ENCODE data around the gene SPTBN1.

- TF ChIP-seq JUN (CRISPR knock-in tag; IDR thresholded peaks at IDR 0.05) (no peak), NR2C2 (CRISPR knock-in tag; IDR thresholded peaks at IDR 0.05) (no peak), E2F5 (CRISPR knock-in tag; IDR thresholded peaks at IDR 0.05) (no peak), CREM (CRISPR knock-in tag; IDR thresholded peaks at IDR 0.05) (no peak), HMGXB4 (CRISPR knock-in tag; IDR thresholded peaks at IDR 0.05) (no peak), NFYB (CRISPR knock-in tag; conservative IDR thresholded peaks at IDR 0.05; ENCODE audit: low read depth) (no peak), MLX (CRISPR knock-in tag; IDR thresholded peaks at IDR 0.05) (no peak), ETV6 (CRISPR knock-in tag; IDR thresholded peaks at IDR 0.05) (no peak), RELA (CRISPR knock-in tag; IDR thresholded peaks at IDR 0.05; ENCODE audit: borderline replicate concordance) (no peak), NFE2L1 (CRISPR knock-in tag; IDR thresholded peaks at IDR 0.05) (no peak)
- TF ChIP-seq, protein P1, sequence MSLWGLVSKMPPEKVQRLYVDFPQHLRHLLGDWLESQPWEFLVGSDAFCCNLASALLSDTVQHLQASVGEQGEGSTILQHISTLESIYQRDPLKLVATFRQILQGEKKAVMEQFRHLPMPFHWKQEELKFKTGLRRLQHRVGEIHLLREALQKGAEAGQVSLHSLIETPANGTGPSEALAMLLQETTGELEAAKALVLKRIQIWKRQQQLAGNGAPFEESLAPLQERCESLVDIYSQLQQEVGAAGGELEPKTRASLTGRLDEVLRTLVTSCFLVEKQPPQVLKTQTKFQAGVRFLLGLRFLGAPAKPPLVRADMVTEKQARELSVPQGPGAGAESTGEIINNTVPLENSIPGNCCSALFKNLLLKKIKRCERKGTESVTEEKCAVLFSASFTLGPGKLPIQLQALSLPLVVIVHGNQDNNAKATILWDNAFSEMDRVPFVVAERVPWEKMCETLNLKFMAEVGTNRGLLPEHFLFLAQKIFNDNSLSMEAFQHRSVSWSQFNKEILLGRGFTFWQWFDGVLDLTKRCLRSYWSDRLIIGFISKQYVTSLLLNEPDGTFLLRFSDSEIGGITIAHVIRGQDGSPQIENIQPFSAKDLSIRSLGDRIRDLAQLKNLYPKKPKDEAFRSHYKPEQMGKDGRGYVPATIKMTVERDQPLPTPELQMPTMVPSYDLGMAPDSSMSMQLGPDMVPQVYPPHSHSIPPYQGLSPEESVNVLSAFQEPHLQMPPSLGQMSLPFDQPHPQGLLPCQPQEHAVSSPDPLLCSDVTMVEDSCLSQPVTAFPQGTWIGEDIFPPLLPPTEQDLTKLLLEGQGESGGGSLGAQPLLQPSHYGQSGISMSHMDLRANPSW (CRISPR knock-in tag; conservative IDR thresholded peaks at IDR 0.05; ENCODE audit: low read depth), result no peak
- TF ChIP-seq, protein P2, sequence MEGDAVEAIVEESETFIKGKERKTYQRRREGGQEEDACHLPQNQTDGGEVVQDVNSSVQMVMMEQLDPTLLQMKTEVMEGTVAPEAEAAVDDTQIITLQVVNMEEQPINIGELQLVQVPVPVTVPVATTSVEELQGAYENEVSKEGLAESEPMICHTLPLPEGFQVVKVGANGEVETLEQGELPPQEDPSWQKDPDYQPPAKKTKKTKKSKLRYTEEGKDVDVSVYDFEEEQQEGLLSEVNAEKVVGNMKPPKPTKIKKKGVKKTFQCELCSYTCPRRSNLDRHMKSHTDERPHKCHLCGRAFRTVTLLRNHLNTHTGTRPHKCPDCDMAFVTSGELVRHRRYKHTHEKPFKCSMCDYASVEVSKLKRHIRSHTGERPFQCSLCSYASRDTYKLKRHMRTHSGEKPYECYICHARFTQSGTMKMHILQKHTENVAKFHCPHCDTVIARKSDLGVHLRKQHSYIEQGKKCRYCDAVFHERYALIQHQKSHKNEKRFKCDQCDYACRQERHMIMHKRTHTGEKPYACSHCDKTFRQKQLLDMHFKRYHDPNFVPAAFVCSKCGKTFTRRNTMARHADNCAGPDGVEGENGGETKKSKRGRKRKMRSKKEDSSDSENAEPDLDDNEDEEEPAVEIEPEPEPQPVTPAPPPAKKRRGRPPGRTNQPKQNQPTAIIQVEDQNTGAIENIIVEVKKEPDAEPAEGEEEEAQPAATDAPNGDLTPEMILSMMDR (IDR thresholded peaks at IDR 0.05), result no peak
- TF ChIP-seq, protein P3, sequence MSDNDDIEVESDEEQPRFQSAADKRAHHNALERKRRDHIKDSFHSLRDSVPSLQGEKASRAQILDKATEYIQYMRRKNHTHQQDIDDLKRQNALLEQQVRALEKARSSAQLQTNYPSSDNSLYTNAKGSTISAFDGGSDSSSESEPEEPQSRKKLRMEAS (CRISPR knock-in tag; IDR thresholded peaks at IDR 0.05), result no peak
Observed at GRCh38 chr2:54512183-54512582, 56.1 kb downstream of the SPTBN1 start.

All from WTC11 (cell line).